Measurements from ENCODE around the gene RAB4B. TPM values are rescaled to one million over a fixed set of nuclear protein-coding genes. Genes with fewer than 3 reads are reported as not detected.
"Not testable (repeated sequence)": the region's sequence is repeated elsewhere in the genome, so short reads cannot be mapped to it uniquely, and the experiment has no call there.

Gene RAB4B
- polyA plus RNA-seq, 1 experiment, result 25.4 TPM

DNA sequence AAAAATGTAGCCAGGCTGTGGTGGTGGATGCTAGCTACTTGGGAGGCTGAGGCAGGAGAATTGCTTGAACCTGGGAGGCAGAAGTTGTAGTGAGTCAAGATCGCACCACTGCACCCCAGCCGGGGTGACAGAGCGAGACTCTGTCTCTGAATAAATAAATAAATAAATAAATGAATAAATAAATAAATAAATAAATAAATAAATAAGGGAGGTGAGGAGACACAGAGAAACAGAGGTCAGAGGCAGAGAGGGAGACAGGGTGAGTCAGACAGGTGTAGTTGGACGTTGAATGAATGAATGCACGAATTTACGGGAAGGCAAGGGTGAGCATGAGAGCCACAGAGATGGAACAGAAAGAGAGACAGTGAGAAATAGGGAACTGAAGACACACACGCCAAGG, 3.1 kb downstream of the RAB4B start:
- no peak for DNase-seq (ENCODE audit: low read depth)
- POLR2A ChIA-PET, result no interaction called here
- CTCF ChIA-PET, result no interaction called here
- H3K4me3 ChIP-seq (ENCODE audit: low read depth, low read length), result no peak overlapping the region
- no peak for TF ChIP-seq CTCF (IDR thresholded peaks at IDR 0.05; ENCODE audit: insufficient read depth, low read depth, low read length)
- H3K27me3 ChIP-seq (ENCODE audit: control insufficient read depth, insufficient read depth, low read length), result no peaks in the 10 kb centered on the region
- H3K36me3 ChIP-seq (ENCODE audit: control insufficient read depth, insufficient read depth, low read length), result peaks cover 3% of the 10 kb centered on the region; the same call in 1 of the 2 replicates

DNA sequence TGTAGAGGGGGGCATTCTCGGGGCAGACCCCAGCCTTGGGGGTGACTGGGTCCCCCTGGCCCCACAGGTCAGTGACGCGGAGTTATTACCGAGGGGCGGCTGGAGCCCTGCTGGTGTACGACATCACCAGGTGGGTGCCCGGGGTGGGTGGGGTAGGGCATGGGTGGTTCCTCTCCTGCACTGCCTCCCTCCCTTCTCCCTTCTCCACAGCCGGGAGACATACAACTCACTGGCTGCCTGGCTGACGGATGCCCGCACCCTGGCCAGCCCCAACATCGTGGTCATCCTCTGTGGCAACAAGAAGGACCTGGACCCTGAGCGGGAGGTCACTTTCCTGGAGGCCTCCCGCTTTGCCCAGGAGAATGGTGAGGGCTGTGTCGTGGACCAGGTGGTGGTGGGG, 5.7 kb downstream of the RAB4B start:
- Histone ChIP-seq H3K27me3 (ENCODE audit: control insufficient read depth, insufficient read depth, low read length) (no peaks in the 10 kb centered on the region), H3K36me3 (ENCODE audit: control insufficient read depth, insufficient read depth, low read length) (peaks cover 3% of the 10 kb centered on the region), H3K4me3 (ENCODE audit: low read depth, low read length) (no peak overlapping the region)
- ChIA-PET CTCF (no interaction called here), POLR2A (no interaction called here)
- TF ChIP-seq CTCF (IDR thresholded peaks at IDR 0.05; ENCODE audit: insufficient read depth, low read depth, low read length), result no peak
- no peak for DNase-seq (ENCODE audit: low read depth)

DNA sequence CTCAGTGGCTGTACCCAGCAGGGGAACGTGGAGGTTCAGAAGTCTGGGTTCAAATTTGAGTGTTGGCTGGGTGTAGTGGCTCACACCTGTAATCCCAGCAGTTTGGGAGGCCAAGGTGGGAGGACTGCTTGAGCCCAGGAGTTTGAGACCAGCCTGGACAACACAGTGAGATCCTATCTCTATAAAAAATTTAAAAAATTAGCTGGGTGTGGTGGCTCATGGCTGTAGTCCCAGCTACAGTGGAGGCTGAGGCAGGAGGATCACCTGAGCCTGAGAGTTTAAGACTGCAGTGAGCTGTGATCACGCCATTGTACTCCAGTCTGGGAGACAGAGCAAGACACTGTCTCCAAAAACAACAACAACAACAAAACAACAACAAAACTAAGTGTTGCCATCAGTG, 6.1 kb downstream of the RAB4B start:
- DNase-seq (ENCODE audit: low read depth); H3K4me3 ChIP-seq (ENCODE audit: low read depth, low read length); H3K27me3 ChIP-seq (ENCODE audit: control insufficient read depth, insufficient read depth, low read length); POLR2A ChIA-PET; H3K36me3 ChIP-seq (ENCODE audit: control insufficient read depth, insufficient read depth, low read length); CTCF ChIA-PET: not testable (repeated sequence)

DNA sequence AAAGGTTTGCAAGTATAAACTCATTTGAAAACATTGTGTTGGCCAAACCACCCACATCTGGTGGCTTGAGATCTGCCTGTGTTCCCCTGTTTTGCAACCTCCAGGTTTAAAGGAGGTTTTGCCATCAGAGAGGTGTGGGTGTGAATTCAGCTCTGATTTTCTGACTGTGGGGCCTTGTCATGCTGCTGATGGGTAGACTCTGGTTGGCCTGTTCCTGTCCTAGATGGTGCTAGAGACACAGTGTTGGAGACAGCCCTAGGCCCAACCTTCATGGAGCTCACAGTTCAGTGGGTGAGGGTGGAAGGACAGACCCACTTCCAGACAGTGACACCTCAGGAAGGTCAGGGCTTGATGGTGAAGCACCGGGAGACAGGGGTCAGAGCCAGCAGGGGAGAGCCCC, 7.5 kb downstream of the RAB4B start:
- H3K27me3 ChIP-seq (ENCODE audit: control insufficient read depth, insufficient read depth, low read length), result no peaks in the 10 kb centered on the region
- CTCF ChIA-PET, result interaction anchor here (1.1 kb wide), 1 partner anchor 13 kb away, joined by 3 read pairs; the partner anchor contains the start of gene EGLN2

DNA sequence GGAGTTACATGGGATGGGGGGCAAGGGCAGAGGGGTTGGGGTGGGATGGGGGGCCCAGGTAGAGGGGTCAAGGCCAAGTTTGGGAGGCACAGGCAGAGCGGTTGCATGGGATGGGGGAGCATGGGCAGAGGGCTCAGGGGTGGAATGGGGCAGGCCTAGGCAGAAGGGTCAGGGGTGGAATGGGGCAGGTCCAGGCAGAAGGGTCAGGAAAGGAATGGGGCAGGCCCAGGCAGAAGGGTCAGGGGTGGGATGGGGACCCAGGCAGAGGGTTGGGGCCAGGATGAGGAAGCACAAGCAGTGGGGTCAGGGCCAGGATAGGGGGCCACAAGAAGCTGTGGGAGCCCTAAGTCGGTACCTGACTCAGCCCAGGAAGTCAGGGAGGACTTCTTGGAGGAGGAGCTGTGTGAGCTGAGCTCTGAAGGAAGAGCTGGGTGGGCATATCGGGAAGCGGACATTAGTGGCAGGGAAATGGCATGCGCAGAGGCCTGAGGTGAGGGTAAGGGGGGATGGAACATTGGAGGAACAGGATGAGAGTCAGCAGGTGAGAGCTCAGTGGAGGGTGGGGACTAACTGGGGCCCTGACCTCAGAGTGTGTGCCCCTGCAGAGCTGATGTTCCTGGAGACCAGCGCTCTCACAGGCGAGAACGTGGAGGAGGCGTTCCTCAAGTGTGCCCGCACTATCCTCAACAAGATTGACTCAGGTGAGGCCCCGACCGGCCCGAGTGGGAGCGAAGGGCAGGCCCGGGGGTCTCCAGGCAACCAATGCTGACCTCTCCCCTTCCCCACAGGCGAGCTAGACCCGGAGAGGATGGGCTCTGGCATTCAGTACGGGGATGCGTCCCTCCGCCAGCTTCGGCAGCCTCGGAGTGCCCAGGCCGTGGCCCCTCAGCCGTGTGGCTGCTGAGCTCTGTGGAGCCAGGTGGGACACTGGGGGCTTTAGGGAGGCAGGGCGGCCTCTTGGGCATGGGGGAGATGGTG, 8.3 kb downstream of the RAB4B start:
- ChIA-PET POLR2A (no interaction called here), CTCF (interaction anchor here (1.1 kb wide), 1 partner anchor 12 kb away, joined by 3 read pairs; the partner anchor contains the start of gene EGLN2)
- TF ChIP-seq CTCF (IDR thresholded peaks at IDR 0.05; ENCODE audit: insufficient read depth, low read depth, low read length), result no peak
- Histone ChIP-seq H3K27me3 (ENCODE audit: control insufficient read depth, insufficient read depth, low read length) (no peaks in the 10 kb centered on the region), H3K36me3 (ENCODE audit: control insufficient read depth, insufficient read depth, low read length) (no peaks in the 10 kb centered on the region; the same call in none of the 2 replicates), H3K4me3 (ENCODE audit: low read depth, low read length) (no peak overlapping the region)
- no peak for DNase-seq (ENCODE audit: low read depth)

More for the DNA sequence above, 7.5 kb downstream of the RAB4B start:
- Histone ChIP-seq H3K36me3 (ENCODE audit: control insufficient read depth, insufficient read depth, low read length) (no peaks in the 10 kb centered on the region; the same call in none of the 2 replicates), H3K4me3 (ENCODE audit: low read depth, low read length) (no peak overlapping the region)
- POLR2A ChIA-PET, result no interaction called here
- no peak for TF ChIP-seq CTCF (IDR thresholded peaks at IDR 0.05; ENCODE audit: insufficient read depth, low read depth, low read length)
- DNase-seq (ENCODE audit: low read depth), result no peak
